ENCODE measurements around the gene SGPP2. TPM values are rescaled to one million over a fixed set of nuclear protein-coding genes. Genes with fewer than 3 reads are reported as not detected.

SGPP2 gene
- total and polyA plus RNA-seq, 2 experiments from 2014 or later = 0.08 TPM; not detected in 1

- H3K4me2 ChIP-seq = no peak overlapping the region
- H3K27ac ChIP-seq (ENCODE audit: low read depth) = no peak overlapping the region
- H2AFZ ChIP-seq = no peak overlapping the region
- 0 out of 2 replicates have a peak, but pooled peaks cover 3% of the 10 kb centered on the region for H3K4me1 ChIP-seq (ENCODE audit: insufficient read depth)
- Mint-ChIP-seq H3K9me3 (peaks cover 13% of the 10 kb centered on the region), H3K36me3 (ENCODE audit: low read depth) (peaks cover 8% of the 10 kb centered on the region), H3K4me3 (no peak overlapping the region), H3K4me1 (peaks cover 15% of the 10 kb centered on the region), H3K27ac (no peak overlapping the region), H3K27me3 (ENCODE audit: insufficient read depth, low read depth, poor library complexity) (no peaks in the 10 kb centered on the region)
- H3K36me3 ChIP-seq (ENCODE audit: insufficient read depth) = no peaks in the 10 kb centered on the region; the same call in 1 of the 2 replicates
- DNase-seq (ENCODE audit: low spot score) (no peak), ATAC-seq (no peak)
- H4K20me1 ChIP-seq (replicated peaks; ENCODE audit: insufficient read depth) = no peaks in the 10 kb centered on the region
- H3F3A ChIP-seq (replicated peaks; ENCODE audit: low read depth) = no peaks in the 10 kb centered on the region
- H3K27me3 ChIP-seq (ENCODE audit: insufficient read depth) = no peaks in the 10 kb centered on the region
- no peaks in the 10 kb centered on the region for H3K9me2 ChIP-seq (ENCODE audit: insufficient read depth)
- H3K4me3 ChIP-seq = no peak overlapping the region
- TF ChIP-seq JUNB (IDR thresholded peaks at IDR 0.05; ENCODE audit: unreplicated experiment) (no peak), ZNF331 (CRISPR knock-in tag; IDR thresholded peaks at IDR 0.05; ENCODE audit: low read depth) (no peak), ZNF114 (CRISPR knock-in tag; IDR thresholded peaks at IDR 0.05) (no peak), EZH2phosphoT487 (IDR thresholded peaks at IDR 0.05; ENCODE audit: unreplicated experiment) (no peak), POLR2AphosphoS5 (IDR thresholded peaks at IDR 0.05; ENCODE audit: low read depth) (no peak), STAT1 (IDR thresholded peaks at IDR 0.05; ENCODE audit: unreplicated experiment) (no peak), CREB1 (CRISPR knock-in tag; IDR thresholded peaks at IDR 0.05; ENCODE audit: low read depth) (no peak), EZH2 (IDR thresholded peaks at IDR 0.05; ENCODE audit: low read depth, unreplicated experiment) (no peak), CTCF (conservative IDR thresholded peaks at IDR 0.05; ENCODE audit: low read depth in 2 of 2) (no peak), NANOG (IDR thresholded peaks at IDR 0.05; ENCODE audit: borderline replicate concordance) (no peak)
- TF ChIP-seq, protein P1, sequence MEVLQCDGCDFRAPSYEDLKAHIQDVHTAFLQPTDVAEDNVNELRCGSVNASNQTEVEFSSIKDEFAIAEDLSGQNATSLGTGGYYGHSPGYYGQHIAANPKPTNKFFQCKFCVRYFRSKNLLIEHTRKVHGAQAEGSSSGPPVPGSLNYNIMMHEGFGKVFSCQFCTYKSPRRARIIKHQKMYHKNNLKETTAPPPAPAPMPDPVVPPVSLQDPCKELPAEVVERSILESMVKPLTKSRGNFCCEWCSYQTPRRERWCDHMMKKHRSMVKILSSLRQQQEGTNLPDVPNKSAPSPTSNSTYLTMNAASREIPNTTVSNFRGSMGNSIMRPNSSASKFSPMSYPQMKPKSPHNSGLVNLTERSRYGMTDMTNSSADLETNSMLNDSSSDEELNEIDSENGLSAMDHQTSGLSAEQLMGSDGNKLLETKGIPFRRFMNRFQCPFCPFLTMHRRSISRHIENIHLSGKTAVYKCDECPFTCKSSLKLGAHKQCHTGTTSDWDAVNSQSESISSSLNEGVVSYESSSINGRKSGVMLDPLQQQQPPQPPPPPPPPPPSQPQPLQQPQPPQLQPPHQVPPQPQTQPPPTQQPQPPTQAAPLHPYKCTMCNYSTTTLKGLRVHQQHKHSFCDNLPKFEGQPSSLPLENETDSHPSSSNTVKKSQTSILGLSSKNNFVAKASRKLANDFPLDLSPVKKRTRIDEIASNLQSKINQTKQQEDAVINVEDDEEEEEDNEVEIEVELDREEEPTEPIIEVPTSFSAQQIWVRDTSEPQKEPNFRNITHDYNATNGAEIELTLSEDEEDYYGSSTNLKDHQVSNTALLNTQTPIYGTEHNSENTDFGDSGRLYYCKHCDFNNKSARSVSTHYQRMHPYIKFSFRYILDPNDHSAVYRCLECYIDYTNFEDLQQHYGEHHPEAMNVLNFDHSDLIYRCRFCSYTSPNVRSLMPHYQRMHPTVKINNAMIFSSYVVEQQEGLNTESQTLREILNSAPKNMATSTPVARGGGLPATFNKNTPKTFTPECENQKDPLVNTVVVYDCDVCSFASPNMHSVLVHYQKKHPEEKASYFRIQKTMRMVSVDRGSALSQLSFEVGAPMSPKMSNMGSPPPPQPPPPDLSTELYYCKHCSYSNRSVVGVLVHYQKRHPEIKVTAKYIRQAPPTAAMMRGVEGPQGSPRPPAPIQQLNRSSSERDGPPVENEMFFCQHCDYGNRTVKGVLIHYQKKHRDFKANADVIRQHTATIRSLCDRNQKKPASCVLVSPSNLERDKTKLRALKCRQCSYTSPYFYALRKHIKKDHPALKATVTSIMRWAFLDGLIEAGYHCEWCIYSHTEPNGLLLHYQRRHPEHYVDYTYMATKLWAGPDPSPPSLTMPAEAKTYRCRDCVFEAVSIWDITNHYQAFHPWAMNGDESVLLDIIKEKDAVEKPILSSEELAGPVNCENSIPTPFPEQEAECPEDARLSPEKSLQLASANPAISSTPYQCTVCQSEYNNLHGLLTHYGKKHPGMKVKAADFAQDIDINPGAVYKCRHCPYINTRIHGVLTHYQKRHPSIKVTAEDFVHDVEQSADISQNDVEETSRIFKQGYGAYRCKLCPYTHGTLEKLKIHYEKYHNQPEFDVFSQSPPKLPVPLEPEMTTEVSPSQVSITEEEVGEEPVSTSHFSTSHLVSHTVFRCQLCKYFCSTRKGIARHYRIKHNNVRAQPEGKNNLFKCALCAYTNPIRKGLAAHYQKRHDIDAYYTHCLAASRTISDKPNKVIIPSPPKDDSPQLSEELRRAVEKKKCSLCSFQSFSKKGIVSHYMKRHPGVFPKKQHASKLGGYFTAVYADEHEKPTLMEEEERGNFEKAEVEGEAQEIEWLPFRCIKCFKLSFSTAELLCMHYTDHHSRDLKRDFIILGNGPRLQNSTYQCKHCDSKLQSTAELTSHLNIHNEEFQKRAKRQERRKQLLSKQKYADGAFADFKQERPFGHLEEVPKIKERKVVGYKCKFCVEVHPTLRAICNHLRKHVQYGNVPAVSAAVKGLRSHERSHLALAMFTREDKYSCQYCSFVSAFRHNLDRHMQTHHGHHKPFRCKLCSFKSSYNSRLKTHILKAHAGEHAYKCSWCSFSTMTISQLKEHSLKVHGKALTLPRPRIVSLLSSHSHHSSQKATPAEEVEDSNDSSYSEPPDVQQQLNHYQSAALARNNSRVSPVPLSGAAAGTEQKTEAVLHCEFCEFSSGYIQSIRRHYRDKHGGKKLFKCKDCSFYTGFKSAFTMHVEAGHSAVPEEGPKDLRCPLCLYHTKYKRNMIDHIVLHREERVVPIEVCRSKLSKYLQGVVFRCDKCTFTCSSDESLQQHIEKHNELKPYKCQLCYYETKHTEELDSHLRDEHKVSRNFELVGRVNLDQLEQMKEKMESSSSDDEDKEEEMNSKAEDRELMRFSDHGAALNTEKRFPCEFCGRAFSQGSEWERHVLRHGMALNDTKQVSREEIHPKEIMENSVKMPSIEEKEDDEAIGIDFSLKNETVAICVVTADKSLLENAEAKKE (CRISPR knock-in tag; IDR thresholded peaks at IDR 0.05) = no peak
- TF ChIP-seq, protein P2, sequence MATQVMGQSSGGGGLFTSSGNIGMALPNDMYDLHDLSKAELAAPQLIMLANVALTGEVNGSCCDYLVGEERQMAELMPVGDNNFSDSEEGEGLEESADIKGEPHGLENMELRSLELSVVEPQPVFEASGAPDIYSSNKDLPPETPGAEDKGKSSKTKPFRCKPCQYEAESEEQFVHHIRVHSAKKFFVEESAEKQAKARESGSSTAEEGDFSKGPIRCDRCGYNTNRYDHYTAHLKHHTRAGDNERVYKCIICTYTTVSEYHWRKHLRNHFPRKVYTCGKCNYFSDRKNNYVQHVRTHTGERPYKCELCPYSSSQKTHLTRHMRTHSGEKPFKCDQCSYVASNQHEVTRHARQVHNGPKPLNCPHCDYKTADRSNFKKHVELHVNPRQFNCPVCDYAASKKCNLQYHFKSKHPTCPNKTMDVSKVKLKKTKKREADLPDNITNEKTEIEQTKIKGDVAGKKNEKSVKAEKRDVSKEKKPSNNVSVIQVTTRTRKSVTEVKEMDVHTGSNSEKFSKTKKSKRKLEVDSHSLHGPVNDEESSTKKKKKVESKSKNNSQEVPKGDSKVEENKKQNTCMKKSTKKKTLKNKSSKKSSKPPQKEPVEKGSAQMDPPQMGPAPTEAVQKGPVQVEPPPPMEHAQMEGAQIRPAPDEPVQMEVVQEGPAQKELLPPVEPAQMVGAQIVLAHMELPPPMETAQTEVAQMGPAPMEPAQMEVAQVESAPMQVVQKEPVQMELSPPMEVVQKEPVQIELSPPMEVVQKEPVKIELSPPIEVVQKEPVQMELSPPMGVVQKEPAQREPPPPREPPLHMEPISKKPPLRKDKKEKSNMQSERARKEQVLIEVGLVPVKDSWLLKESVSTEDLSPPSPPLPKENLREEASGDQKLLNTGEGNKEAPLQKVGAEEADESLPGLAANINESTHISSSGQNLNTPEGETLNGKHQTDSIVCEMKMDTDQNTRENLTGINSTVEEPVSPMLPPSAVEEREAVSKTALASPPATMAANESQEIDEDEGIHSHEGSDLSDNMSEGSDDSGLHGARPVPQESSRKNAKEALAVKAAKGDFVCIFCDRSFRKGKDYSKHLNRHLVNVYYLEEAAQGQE (IDR thresholded peaks at IDR 0.05; ENCODE audit: unreplicated experiment) = no peak
- TF ChIP-seq, protein P3, sequence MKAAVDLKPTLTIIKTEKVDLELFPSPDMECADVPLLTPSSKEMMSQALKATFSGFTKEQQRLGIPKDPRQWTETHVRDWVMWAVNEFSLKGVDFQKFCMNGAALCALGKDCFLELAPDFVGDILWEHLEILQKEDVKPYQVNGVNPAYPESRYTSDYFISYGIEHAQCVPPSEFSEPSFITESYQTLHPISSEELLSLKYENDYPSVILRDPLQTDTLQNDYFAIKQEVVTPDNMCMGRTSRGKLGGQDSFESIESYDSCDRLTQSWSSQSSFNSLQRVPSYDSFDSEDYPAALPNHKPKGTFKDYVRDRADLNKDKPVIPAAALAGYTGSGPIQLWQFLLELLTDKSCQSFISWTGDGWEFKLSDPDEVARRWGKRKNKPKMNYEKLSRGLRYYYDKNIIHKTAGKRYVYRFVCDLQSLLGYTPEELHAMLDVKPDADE (IDR thresholded peaks at IDR 0.05) = no peak
- no peaks in the 10 kb centered on the region for H3K79me2 ChIP-seq (replicated peaks; ENCODE audit: insufficient read depth)
Observed at GRCh38 chr2:222465746-222466145, 41.4 kb downstream of the SGPP2 start.
